ENCODE data around the gene PTPN23.

DNA sequence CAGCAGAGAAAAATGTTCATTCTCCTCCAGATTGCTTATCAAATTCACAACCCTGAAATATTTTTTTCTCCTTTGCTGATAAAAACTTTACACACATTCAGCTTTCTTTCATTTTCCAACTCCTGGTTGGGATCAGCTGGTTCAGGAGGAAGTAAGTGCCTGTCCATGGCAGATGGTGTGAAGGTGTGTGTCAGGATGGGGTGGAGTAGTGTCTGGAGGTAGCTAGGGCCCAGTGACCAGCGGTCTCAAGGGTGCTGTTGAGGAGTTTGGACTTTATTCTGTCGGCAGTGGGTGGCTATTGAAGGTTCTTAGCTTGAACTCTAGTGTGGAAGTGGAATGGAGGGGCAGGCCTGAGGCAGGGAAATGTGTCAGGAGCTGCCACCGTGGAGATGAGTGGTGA, 46.9 kb upstream of the PTPN23 start:
- TF ChIP-seq, protein P1, sequence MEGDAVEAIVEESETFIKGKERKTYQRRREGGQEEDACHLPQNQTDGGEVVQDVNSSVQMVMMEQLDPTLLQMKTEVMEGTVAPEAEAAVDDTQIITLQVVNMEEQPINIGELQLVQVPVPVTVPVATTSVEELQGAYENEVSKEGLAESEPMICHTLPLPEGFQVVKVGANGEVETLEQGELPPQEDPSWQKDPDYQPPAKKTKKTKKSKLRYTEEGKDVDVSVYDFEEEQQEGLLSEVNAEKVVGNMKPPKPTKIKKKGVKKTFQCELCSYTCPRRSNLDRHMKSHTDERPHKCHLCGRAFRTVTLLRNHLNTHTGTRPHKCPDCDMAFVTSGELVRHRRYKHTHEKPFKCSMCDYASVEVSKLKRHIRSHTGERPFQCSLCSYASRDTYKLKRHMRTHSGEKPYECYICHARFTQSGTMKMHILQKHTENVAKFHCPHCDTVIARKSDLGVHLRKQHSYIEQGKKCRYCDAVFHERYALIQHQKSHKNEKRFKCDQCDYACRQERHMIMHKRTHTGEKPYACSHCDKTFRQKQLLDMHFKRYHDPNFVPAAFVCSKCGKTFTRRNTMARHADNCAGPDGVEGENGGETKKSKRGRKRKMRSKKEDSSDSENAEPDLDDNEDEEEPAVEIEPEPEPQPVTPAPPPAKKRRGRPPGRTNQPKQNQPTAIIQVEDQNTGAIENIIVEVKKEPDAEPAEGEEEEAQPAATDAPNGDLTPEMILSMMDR (IDR thresholded peaks at IDR 0.05), result no peak
- no peak for TF ChIP-seq POLR2A (IDR thresholded peaks at IDR 0.05)

Data from body of pancreas (tissue), 4 donors.